Cardiac septum (tissue), 1 donor: ENCODE data around the gene KRTAP10-2. TPM values are rescaled to one million over a fixed set of nuclear protein-coding genes. Genes with fewer than 3 reads are reported as not detected.

ENCODE experiments used
- DNase-seq: peaks from one replicate; pipeline ENCODE4 v3.0.0-alpha.2; 2020; ENCODE audit warnings: low spot score
- intact Hi-C: fragments of 100-400 bp; cut with DNase I; formaldehyde crosslinking; loops from one replicate; pipeline ENCODE4 v1.14.0; 2022
- total RNA-seq: library from RNA; stranded (reverse); fragmentation: NEBNext Ultra II Directional; extraction: Animal tissue kit (Norgen Biotek cat#: 25700); gene quantifications from one replicate; pipeline ENCODE4 v1.2.1, GENCODE V29; 2021
- donor health status: DM: no; HTN: no; CAD: no.

KRTAP10-2 gene
- total RNA-seq, 1 donor from 2014 or later: not detected

DNA sequence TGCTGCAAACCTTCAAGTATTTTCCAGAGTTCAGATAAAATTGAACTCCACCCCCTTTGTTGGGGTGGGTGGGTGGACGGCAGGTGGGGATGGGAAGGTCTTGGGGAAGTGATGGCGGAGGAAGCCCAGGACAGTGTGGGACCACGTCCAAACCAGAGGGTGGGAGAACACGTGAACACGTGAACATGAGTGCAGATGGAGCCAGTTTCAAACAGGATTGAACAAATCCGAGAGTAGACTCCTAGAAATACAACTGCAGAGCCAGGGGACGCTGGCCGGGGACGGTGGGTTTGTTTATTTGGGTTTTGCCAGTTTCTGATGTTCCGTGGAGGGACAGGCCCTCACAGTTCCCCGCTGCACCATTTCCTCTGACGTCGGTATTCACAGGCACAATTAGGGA lies 2.9 kb downstream of the KRTAP10-2 start:
- intact Hi-C loops: no loop called here
- DNase-seq: no peak

DNA sequence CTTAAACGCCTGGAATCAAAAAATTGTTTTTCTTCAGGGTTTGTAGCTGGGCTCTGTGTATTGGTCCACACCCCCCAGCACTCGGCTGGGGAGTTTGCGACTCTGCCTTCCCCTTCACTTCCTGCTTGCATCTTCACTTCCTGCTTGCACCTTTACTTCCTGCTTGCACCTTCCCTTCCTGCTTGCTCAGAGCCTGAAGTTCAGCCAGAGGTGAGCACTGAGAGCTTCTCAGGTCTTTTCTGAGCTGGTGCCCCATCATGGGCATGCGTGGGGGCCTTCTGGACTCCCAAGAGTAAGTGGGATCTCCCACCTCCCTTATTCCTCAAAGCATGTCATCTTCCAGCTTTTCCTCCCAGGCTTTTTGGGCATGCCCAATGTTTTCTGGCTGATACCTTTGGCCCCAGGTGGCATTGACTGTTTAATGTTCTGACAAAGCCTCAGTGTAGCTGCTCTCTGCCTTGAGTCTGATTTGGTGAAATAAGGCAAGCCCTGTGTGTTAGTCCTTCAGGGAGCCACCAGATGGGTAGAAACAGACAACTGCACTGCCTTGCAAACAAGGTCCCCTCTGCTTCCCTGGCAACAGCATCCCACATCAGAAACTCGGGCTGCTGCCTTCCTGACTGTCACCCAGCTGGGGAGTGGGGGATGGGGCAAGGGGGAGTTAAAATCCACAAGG lies 3.5 kb downstream of the KRTAP10-2 start:
- DNase-seq: no peak

DNA sequence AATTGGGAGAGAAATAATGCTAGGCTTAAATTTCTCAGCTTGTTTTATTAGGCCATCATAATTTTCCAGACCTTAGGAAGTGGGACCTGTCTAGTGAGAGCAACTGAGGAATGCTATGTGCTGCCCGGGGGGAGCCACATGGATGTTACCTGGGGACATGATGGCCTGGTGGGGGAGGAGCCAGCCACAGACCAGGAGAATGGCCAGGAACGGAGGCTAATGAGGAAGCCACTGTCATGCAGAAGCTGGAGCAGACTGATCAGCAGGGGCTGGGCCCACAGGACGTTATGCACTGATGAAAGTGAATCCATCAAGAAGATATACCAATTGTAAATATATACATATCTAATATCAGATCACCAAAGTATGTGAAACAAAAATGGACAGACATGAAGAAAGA lies 6.7 kb downstream of the KRTAP10-2 start:
- intact Hi-C loops: no loop called here
- DNase-seq: no peak

More for the DNA sequence above, 3.5 kb downstream of the KRTAP10-2 start:
- intact Hi-C loops: no loop called here

DNA sequence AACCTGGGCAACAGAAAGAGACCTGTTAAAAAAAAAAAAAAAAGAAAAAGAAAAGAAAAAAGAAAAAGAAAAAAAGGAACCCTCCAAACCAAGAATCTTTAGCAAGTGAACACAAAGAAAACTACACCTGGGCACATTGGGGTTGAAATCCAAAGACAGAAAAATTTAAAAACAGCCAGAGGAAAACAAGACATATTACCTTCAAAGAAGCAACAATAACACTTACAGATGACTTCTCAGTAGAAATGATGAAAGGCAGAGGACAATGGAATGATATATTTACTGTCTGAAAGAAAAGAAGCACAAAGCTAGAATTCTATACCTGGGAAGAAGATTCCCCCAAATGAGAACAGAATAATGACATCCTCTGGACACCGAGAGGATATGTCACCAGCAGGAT lies 8.6 kb downstream of the KRTAP10-2 start:
- intact Hi-C loops: no loop called here
- no peak for DNase-seq

DNA sequence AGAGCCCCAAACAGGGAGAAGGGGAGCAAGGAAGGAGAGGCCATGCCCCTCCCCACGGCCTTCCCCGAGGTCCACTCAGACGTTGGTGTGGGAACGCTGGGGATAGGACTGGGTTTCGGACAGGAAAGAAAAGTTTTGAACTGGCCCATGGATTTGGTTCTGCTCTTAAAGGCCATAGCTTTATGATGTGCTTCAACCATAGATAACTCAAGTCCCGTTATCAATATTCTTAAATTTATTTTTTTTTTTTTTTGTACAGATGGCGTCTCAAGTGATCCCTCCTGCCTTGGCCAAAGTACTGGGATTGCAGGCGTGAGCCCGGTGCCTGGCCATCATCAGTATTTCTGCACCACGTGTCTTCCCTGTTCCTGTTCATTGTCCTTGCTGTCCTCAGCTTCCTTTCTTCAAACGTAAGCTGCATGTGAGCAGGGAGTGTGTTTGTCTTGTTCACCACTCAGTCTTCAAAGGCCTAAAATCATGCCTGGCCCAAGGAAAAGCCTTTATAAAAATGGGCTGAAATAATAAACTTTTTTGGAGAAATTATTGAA lies 10.5 kb downstream of the KRTAP10-2 start:
- DNase-seq: no peak
- intact Hi-C loops: no loop called here

DNA sequence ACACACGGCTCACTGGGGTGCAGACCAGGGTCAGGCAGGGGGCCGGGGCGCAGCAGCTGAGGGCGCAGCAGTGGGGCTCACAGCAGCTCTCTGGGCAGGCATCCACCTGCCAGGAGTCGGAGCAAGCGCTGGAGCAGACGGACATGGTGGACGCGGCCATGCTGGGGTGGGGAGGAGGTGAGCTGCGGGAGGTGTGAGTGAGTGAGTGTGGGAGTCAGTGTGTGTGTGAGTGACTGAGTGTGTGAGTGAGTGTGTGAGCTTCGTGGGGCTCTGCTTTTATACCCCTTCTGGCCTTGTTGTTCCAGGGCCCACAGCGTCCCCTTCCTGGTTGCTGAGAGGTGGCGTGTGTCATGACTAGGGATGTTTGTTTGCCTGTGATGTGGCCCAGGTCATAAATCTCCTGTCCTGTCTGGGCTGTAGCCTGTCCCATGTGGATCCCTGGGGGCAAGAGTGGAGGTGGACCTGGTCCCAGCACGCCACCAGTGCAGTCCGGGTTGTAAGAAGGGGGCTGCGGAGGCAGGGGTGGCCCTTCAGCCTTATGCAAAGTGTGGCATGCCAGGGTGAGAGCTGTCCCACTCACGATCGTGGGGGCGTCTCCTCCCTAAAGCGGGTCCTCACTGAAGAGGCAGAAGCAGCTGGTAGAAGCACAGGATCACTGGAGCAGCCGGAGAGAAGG lies 11.2 kb downstream of the KRTAP10-2 start, which contains the start of gene KRTAP10-1:
TSS of gene KRTAP10-1 (minus strand) at position 205 of the 676 bp plus-strand sequence. CDS start at position 160, 45 bp downstream.
- no peak for DNase-seq

DNA sequence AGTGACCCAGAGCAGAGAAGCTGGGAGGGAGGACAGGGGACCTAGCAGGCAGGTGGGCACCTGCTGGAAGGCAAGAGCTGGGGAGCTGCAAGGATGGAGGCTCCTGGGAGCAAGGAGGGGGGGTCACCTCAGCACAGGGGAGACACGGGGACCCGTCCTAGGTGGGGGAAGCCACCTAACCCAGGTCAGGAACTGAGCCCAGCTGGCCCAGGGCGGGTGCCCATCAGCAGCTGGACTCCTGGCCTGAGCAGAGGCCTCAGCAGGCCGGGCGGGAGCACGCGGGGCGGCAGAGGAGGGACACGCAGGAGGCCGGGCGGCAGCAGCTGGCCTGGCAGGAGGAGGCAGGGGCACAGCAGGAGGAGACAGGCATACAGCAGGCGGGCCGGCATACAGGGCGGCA lies 12.3 kb downstream of the KRTAP10-2 start:
- no peak for DNase-seq
- intact Hi-C loops: no loop called here

More for the DNA sequence above, 11.2 kb downstream of the KRTAP10-2 start, which contains the start of gene KRTAP10-1:
- intact Hi-C loops: no loop called here

DNA sequence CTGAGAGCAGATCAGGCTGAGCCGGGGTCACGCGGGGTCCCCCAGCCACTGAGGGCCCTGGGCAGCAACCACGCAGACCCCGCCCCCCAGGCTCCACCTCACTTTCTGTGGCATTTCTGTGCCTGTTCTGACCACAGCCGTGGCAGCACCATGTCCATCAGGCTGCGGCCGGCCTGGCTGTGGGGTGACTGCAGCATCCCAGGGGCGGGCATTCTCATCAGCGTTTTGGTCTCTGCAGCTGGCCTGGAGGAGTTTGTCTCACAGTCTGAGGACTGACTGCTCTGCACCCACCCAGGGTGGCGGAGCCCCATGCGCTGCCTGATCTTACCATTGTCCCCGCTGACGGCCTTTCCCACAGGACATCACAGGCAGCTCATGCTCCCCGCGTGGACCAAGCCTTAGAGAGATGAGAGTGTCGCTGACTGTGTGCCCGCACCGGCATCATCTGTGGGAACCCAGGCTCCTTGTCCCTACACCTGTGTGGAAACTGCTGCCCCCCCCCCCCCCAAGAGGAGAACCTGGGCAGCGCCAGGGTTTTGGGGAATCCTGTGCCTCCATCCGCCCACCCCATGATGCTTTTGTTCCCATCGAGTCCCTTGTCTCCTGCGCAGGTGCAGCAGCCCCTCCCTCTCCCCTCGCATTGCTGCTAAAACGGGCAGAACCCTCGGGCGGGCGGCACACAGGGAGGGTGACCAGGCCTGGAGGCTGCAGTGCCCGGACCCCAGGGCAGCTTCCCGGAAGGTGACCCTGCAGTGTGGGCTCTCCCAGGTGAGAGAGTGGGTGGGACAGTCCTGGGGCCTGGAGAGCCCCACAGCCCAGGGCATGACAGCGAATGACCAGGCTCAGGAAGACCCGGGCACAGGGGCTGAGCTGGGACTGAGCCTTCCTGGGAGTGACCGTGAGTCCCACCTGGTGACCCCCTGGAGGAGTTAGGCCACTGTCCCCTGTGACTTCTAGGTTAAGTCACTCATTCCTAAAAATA lies 13.1 kb downstream of the KRTAP10-2 start:
- intact Hi-C loops: no loop called here
- DNase-seq: no peak

DNA sequence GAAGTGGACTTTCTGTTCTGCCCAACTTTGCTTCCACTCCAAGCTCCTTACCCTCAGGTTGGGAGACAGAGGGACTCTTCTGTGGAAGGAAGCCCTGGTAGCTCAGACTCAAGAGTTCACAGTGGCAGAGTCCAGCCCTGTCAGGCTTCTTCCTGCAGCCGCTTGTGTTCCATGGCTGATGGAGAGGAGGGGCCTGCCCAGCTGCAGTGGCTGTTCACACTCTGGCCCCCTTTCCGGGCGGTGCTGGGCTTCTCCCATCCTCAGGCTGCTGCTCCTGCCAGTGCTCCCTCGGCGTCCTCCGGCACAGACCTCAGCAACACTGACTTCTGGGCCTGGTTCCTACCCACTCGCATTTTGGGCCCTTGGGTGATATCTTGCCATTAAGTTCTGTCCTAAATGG lies 15.3 kb downstream of the KRTAP10-2 start:
- intact Hi-C loops: no loop called here
- peak; percentile 31 for DNase-seq

DNA sequence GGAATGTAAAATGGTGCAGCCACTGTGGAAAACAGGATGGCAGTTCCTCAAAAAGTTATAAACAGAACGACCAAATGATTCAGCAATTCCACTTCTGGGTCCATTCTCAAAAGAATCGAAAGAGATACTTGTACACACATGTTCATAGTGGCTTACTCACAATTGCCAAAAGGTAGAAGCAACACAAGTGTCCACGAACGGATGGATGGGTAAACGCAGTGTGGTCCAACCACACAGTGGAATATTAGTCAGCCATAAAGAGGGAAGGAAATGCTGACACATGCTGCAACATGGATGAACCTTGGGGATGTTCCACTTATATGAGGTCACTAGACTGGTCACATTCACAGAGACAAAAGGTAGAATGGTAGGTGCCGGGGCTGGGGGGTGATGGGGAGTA lies 16.6 kb downstream of the KRTAP10-2 start:
- intact Hi-C loops: no loop called here
- DNase-seq: peak; percentile 27

DNA sequence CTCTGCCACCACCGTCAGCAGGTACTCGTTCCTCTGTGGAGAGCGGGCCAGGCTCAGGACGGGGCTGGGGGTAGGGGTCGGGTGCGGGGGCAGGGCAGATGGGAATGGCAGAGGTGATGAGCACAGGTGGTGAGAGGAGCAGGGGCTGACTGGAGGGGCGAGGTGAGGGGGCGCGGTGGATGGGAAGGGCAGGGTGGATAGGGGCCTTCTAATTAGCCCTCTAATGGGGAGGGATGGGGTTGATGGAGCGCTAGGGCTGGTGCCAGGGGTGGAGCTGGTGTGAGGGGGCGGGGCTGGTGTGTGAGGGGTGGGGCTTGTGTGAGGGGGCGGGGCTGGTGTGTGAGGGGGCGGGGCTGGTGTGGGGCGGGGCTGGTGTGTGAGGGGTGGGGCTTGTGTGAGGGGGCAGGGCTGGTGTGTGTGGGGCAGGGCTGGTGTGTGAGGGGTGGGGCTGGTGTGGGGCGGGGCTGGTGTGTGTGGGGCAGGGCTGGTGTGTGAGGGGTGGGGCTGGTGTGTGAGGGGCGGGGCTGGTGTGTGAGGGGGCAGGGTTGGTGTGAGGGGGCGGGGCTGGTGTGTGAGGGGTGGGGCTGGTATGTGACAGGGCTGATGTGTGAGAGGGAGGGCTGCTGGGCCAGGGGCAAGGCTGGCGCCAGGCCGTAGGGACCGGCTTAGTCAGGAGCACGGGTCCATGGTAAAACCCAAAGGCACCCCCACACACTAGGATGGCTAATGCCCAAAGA lies 17.2 kb downstream of the KRTAP10-2 start:
- intact Hi-C loops: no loop called here
- DNase-seq: peak; percentile 55

DNA sequence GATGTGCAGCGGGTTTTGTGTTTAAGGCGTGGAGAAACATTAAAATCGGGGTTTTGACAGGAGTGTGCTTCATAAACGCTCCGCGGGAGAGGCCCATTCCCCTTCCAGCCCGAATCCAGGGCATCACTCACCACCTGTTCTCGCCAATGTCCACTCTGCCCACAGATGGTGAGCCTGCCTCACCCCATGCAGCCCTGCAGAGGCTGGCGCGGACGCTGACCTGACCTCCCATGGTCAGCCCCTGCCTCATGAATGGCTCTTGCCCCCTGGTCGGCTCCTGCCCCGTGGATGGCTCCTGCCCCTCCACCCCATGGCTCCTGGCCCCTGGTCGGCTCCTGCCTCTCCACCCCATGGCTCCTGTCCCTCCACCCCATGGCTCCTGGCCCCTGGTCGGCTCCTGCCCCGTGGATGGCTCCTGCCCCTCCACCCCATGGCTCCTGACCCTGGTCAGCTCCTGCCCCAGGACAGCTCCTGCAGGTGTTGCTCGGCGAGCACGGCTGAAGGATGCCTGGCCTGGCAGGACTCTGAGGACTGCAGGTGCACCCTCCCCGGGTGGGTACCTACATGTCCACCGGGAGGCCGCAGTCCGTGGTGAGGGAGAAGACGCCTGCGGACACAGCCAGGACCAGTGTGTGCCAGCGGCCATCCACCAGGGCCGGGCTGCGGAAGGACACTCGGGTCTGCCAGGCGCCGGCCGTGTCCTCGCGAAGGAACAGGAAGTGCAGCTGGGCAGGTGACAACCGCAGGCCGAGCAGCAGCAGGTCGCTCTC lies 18.0 kb downstream of the KRTAP10-2 start:
- DNase-seq: peak; percentile 62
- intact Hi-C loops: no loop called here

DNA sequence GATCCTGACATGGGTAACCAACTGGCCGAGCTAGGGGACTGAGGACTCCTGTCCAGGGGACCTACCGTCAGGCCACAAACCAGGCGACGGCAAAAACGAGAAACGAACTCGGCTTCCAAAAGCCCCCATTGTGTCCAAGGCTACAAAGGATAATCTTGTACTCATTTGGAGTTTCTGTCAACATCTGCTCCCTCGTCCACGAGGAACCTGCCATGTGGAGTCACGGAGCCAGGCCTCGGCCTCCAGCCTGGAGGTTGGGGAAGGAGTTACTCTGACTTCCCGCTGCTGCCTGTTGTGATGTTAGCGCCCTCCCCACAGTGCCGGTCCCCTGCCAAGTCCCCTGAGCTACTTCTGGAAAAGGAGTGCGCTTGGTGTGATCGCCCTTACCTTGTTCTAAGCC lies 18.6 kb downstream of the KRTAP10-2 start:
- intact Hi-C loops: no loop called here

DNA sequence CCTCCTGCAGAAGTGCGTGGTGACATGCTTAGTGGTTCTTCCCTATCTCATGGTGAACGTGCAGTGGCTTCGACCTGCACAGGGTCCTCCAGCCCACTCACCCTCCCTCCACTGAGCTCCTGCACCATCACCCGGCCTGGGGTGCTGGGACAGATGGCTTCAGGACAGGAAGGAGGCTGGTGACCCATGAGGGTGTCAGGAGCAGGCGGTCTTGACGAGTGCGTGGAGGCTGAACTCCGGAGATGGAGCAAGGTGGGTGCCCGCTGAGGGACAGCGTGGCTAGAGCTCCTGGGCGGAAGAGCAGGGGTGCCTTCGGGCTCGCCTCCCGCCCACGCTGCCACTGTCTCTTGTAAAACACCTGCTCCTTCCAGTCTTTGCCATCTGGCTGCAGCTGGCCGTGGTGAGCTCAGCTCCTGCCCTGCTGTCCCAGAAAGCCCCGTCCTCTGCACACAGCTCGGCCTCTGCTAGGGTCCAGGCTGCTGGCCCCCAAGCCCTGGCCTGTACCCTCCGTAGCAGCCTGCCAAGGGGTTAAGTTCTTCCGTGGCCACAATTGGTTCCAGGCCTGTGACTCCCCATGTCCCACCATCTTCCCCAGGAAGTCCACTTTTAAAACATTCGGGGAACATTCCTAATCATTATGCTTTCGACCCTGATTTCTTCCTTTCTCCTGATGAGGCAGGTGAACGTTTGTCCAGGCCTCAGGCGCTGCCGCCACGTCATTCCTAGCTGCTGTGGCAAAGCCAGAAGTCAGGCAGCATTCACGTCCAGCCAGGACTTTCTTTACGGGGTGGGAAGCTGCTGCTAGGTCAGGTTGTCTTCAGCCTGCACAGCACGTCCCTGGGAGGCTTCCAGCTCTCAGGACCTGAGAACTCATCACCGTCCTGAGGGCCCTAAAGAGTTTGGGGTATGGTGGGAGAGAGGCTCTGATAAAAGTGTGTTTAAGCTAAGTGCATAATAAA lies 19.4 kb downstream of the KRTAP10-2 start:
- DNase-seq: peak; percentile 51
- intact Hi-C loops: no loop called here

More for the DNA sequence above, 18.6 kb downstream of the KRTAP10-2 start:
- DNase-seq: no peak

DNA sequence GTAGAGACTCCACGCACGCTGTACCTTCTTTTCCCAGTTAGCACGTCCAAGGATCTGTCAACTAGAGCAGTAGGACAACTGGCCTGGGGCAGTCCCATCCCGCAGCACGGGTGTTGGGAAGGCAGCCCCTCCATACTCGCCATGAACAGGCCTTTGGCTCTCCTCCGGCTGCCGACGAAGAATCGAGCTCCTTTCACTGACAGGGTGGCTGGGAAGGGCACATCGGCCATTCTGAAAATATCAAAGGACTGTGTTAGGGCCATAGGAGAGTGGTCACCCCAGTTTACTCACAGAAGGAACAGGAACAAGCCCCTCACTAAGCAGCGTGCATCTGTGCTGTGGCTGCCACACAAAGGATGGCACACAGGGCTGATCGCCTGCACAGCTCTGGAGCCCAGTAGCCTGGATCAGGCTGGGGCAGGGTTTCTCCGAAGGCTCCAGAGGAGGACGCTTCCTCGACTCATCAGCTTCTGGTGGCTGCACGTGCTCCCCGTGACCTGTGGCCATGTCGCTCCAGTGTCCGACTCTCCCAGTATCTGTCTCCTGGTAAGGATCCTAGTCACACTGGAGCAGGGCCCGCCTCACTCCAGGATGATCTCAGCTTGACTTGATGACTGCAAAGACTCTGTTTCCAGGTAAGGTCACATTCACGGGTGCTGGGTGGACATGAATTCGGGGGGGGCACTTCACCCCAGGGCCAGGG lies 20.3 kb downstream of the KRTAP10-2 start:
- intact Hi-C loops: no loop called here
- DNase-seq: peak; percentile 53

DNA sequence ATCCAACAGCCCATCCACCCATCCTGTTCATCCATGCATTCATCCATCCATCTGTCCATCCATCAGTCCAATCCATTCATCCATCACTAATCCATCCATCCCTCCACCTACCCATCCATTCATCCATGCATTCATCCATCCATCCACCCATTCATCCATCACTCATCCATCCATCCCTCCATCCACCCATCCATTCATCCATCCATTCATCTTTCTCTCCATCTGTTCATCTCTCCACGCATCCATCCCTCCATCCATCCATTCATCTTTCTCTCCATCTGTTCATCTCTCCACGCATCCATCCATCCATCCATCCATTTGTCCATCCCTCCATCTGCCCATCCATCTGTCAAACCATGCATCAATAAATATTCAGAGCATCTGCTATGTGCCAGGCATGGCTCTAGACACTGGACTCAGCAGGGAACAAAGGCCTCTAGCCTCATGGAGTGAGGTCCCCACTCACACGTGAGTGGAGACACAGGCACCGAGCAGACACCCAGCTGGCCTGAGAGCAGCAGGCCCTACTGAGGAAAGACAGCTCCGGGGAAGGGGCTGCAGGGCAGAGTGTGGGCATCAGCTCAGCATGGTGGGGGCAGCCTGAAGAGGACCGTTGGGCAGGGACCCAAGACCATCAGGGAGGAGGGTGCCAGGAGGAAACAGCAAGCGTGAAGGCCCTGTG lies 20.9 kb downstream of the KRTAP10-2 start:
- intact Hi-C loops: no loop called here
- DNase-seq: no peak
